Peyer's patch (tissue), 4 donors: Measurements from ENCODE around the gene TEX19. TPM values are rescaled to one million over a fixed set of nuclear protein-coding genes. Genes with fewer than 3 reads are reported as not detected.

Experiments used
- DNase-seq, 3 donors: peaks; one replicate each; pipeline ENCODE4 v3.0.0-alpha.2; 2017 to 2019
- H3K27ac ChIP-seq, 4 donors: fragments of 200-600 bp; sonication (generic); one replicate each; pipeline ENCODE4 v1.5.1; 2016 to 2019
- H3K27me3 ChIP-seq, 2 donors: fragments of 200-600 bp; sonication (generic); one replicate each; pipeline ENCODE4 v1.5.1; 2019
- H3K36me3 ChIP-seq, 3 donors: fragments of 200-600 bp; sonication (generic); one replicate each; pipeline ENCODE4 v1.5.1; 2016 to 2019
- H3K4me1 ChIP-seq, 4 donors: fragments of 200-600 bp; sonication (generic); one replicate each; pipeline ENCODE4 v1.5.1; 2016 to 2019
- H3K4me3 ChIP-seq, 4 donors: fragments of 200-600 bp; sonication (generic); 1 replicate in 3 of 4; 2 replicates in 1 of 4; pipeline ENCODE4 v1.5.1; 2016 to 2019; ENCODE audit warnings: mild to moderate bottlenecking in 1 of 4
- H3K9me3 ChIP-seq, 4 donors: fragments of 200-600 bp; sonication (generic); one replicate each; pipeline ENCODE4 v1.5.1; 2016 to 2019; ENCODE audit warnings: mild to moderate bottlenecking in 1 of 4
- CTCF ChIP-seq, 6 experiments: fragments of 450-650 bp in 4 of 6; fragments of 200-600 bp in 2 of 6; sonication (generic) in 1 of 6; IDR thresholded peaks; one replicate each; pipeline ENCODE4 v1.5.1; 2017 to 2019; ENCODE audit warnings: antibody characterized with exemption in 6 of 6, mild to moderate bottlenecking in 3 of 6, moderate library complexity in 1 of 6
- POLR2A ChIP-seq, 2 donors: fragments of 450-650 bp; IDR thresholded peaks; one replicate each; pipeline ENCODE4 v1.5.1; 2017; ENCODE audit warnings: antibody characterized with exemption in 2 of 2, mild to moderate bottlenecking in 2 of 2, moderate library complexity in 2 of 2
- total RNA-seq, 4 donors: library from RNA; depleted of rRNA; stranded (reverse); fragments of >200 nt; gene quantifications; one replicate each; pipeline ENCODE4 v1.1.0, GENCODE V29; 2016

TEX19 gene
- total RNA-seq, 4 donors from 2014 or later: not detected

DNA sequence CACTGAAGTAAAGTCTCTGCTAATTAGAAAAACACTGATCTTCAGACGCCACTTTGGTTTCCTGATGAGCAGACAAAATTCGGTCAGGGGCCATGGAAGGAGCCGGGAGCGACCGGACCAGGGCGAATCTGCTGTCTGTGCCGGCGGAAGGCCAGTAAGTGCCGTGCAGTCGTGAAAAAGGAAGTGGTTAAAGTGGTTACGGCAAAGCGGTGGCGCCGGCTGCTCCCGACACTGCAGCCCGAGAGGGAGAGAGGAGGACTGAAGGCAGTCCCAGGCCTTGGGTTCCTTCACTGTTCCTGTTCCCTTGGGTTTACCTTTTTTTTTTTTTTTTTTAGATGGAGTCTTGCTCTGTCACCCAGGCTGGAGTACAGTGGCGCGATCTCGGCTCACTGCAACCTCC, 41.8 kb downstream of the TEX19 start:
- no peak overlapping the region for H3K4me3 ChIP-seq
- no peak for TF ChIP-seq POLR2A (IDR thresholded peaks at IDR 0.05)
- no peak for TF ChIP-seq CTCF (IDR thresholded peaks at IDR 0.05)
- no peaks in the 10 kb centered on the region for H3K27me3 ChIP-seq
- H3K9me3 ChIP-seq: no peaks in the 10 kb centered on the region
- peak in 2 of 3 donors; percentile 70 to 84 for DNase-seq
- peaks cover 0 to 4% (median 2%) of the 10 kb centered on the region in 4 donors for H3K4me1 ChIP-seq
- no peak overlapping the region for H3K27ac ChIP-seq
- peaks cover 0 to 29% (median 0%) of the 10 kb centered on the region in 3 donors for H3K36me3 ChIP-seq

- Histone ChIP-seq H3K4me3 (no peak overlapping the region), H3K36me3 (peaks cover 0 to 21% (median 0%) of the 10 kb centered on the region in 3 donors), H3K9me3 (no peaks in the 10 kb centered on the region), H3K27me3 (no peaks in the 10 kb centered on the region), H3K4me1 (peaks cover 0 to 4% (median 2%) of the 10 kb centered on the region in 4 donors), H3K27ac (no peak overlapping the region)
- no peak for DNase-seq
- TF ChIP-seq POLR2A (IDR thresholded peaks at IDR 0.05) (no peak), CTCF (IDR thresholded peaks at IDR 0.05) (no peak)
Observed at GRCh38 chr17:82402865-82403264, 43.8 kb downstream of the TEX19 start.

DNA sequence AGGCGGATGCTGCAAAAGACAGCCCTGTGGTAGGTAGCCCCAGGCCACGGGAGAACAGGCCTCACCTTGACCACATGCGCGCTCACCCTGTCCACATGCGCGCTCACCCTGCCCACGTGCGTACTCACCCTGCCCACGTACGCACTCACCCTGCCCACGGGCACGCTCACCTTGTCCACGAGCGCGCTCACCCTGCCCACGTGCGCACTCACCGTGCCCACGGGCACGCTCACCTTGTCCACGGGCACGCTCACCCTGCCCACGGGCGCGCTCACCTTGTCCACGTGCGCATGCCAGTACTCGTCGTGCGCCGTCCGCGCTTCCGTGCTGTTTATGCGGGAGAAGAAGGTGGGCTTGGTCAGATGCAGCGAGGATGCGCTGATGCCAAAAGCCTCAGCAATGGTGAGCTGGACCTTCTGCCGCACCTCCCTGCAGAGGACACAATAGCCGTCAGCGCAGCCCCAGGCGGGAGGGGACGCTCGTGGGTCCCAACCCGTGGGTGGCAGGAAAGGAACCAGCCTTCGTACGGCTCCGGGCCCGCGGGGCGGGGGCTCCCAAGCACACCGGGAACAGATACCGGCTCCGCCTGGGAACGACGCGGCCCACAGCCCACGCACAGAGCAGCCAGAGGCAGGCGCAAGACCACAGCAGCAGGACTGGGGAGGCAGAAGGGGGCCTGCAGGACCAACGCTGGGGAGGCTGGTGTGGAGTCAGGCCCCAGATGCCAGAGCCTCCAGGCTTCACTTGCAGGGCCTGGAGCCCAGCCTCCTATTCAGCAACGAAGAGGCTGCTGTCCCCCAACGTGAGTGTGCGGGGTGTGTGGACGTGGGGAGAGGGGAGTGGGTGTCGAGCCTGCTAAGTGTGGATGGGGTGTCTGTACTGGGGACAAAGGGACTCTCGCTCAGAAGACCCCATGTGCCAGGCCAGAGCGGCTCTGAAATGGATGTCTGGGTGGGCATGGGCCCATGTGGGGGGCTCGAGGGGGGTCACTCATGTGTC, 44.9 kb downstream of the TEX19 start:
- H3K9me3 ChIP-seq: no peaks in the 10 kb centered on the region
- H3K4me3 ChIP-seq: no peak overlapping the region
- H3K36me3 ChIP-seq: peaks cover 0 to 21% (median 0%) of the 10 kb centered on the region in 3 donors
- no peak for TF ChIP-seq CTCF (IDR thresholded peaks at IDR 0.05)
- no peaks in the 10 kb centered on the region for H3K27me3 ChIP-seq
- no peak for DNase-seq
- no peak overlapping the region for H3K27ac ChIP-seq
- peaks cover 0 to 4% (median 2%) of the 10 kb centered on the region in 4 donors for H3K4me1 ChIP-seq

GRCh38 chr17:82405051-82405450, 46.0 kb downstream of the TEX19 start:
- H3K4me3 ChIP-seq: no peak overlapping the region
- no peak for TF ChIP-seq POLR2A (IDR thresholded peaks at IDR 0.05)
- TF ChIP-seq CTCF (IDR thresholded peaks at IDR 0.05): no peak
- peaks cover 0 to 4% (median 2%) of the 10 kb centered on the region in 4 donors for H3K4me1 ChIP-seq
- H3K27me3 ChIP-seq: no peaks in the 10 kb centered on the region
- H3K27ac ChIP-seq: no peak overlapping the region
- H3K36me3 ChIP-seq: peaks cover 0 to 21% (median 0%) of the 10 kb centered on the region in 3 donors
- no peaks in the 10 kb centered on the region for H3K9me3 ChIP-seq
- DNase-seq: no peak

DNA sequence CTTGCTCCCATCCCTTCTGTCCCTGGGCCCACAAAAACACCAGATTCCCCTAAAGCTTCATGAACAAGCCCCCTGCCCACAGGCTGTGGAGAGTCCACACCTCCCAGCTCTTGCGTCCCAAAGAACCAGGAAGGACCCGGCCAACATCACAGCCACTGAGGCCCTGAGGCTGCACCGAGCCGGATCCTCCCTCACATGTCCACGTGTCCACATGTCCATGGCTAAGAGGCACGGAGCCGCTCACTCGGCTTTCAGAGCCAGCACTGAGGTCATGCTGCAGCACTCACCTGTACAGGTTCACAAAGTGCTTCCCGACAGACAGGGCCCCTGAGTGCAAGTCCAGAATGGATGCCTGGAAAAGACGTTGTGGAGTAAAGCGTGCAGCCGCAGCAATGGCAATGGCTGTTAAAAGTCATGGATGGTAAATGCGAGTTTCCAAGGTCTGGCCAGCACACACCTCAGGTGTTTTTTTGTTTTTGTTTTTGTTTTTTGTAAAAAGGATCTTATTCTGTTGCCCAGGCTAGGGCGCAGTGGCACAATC, 47.2 kb downstream of the TEX19 start:
- TF ChIP-seq CTCF (IDR thresholded peaks at IDR 0.05) (no peak), POLR2A (IDR thresholded peaks at IDR 0.05) (no peak)

More for the DNA sequence above, 47.2 kb downstream of the TEX19 start:
- Histone ChIP-seq H3K27me3 (no peaks in the 10 kb centered on the region), H3K9me3 (no peaks in the 10 kb centered on the region), H3K27ac (no peak overlapping the region), H3K4me1 (peaks cover 0 to 2% (median 1%) of the 10 kb centered on the region in 4 donors), H3K4me3 (no peak overlapping the region), H3K36me3 (peaks cover 0 to 21% (median 0%) of the 10 kb centered on the region in 3 donors)
- DNase-seq: no peak
